ENCODE data around the gene C2orf69.
A peak's percentile ranks its signal among the peaks of the same experiment; 100 is the strongest.
"Not testable (repeated sequence)": the region's sequence is repeated elsewhere in the genome, so short reads cannot be mapped to it uniquely, and the experiment has no call there.

The C2orf69 gene

DNA sequence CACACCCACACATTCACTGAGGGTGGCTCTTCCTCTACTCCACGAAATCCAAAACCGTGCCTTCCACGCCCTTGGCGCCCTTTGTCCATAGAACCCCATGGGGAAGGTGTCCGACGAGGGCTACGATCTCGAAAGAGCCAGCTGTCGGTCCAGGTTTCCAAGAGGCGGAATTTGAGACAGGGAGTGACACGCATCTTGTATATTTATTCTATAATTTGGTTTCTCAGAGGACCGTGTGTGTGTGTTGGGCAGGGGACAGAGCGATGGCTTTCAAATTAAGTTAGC, 726 bp downstream of the C2orf69 start:
- intact Hi-C loops (cut with DNase I) = no loop called here
- no peak for DNase-seq

DNA sequence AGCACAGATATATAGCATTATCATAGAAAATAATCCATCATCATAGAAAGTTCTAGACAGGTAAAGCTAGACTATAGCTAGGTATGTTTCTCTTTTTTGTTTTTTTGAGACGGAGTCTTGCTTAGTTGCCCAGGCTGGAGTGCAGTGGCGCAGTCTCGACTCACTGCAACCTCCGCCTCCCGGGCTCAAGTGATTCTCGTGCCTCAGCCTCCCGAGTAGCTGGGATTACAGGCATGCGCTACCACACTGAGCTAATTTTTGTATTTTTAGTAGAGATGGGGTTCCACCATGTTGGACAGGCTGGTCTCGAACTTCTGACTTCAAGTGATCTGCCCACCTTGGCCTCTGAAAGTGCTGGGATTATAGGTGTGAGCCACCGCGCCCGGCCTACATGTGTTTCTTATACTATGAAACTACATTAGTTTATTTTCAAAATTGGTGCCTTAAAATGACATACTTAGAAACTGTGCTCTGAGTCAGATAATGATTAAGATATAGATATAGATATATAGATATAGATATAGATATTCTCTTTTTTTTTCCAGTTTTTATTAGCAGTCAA, 1.5 kb downstream of the C2orf69 start:
- intact Hi-C loops (cut with DNase I); DNase-seq: not testable (repeated sequence)

DNA sequence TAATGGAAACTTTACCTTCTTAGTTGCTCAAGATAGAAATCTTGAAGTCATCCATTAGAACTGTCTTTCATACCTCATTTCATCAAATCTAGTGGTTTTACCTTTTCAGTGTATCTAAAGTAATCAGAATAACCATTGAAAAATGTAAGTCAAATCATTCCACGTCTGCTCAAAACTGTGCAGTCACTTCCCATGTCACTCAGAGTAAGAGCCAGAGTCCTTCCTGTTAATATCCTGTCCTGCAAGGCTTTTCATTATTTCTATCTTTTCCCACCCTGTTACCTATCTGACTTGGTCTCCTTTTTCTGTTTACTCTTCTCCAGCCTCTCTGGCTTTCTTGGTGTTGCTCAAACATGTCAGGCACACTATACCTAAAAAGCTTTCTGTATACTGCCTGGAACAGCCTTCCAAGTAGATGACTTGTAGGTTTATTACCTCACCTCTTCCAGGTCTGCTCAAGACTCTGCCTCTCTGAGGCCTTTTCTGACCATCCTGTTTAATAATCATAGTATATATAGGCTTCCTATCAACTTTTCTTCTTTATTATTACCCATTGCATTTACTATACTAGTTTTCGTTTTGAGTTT, 3.4 kb downstream of the C2orf69 start:
- intact Hi-C loops (cut with DNase I) = no loop called here
- DNase-seq = no peak

DNA sequence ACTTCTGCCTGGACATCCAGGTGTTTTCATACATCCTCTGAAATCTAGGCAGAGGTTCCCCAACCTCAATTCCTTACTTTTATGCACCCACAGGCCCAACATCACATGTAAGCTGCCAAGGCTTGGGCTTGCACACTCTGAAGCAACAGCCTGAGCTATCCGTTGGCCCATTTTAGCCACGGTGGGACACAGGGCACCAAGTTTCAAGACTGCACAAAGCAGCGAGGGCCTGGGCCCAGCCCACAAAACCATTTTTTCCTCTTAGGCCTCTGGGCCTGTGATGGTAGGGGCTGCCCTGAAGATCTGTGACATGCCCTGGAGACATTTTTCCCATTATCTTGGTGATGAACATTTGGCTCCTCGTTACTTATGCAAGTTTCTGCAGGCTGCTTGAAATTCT, 5.9 kb downstream of the C2orf69 start:
- DNase-seq = no peak
- intact Hi-C loops (cut with DNase I) = no loop called here

DNA sequence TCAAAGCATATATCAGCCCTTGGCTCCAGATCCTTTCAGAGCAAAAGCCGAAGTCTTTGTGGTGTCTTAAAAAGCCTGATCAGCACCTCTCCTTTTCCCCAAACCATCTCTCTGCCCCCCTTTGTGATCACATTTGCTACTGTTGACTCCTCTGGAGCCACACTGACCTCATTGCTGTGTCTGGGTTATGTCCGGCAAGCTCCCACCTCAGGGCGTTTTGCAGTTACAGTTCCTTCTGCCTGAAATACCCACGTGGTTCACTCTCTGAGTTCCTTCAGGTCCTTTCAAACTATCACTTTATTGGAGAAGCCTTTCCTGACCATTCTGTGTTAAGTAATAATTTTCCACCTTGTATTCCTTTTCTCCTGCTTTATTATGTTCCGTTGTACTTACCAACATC, 11.8 kb downstream of the C2orf69 start:
- intact Hi-C loops (cut with DNase I) = no loop called here

DNA sequence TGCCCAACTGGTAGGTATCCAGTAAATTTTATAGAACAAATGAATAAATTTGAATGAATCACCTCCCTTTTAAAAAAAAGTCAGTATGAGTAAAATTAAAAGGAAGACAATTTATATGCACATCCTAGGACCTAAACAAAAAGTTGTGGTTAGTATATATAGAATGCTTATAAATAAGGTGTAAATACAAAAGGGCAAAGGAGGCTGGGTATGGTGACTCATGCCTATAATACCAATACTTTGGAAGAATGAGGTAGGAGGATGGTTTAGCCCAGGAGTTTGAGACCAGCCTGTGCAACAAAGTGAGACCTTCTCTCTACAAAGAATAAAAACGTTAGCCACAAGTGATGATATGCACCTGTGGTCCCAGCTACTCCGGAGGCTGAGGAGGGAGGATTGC, 12.8 kb downstream of the C2orf69 start:
- DNase-seq = no peak
- intact Hi-C loops (cut with DNase I) = no loop called here

More for the DNA sequence above, 11.8 kb downstream of the C2orf69 start:
- DNase-seq = peak in 8 of 42 donors; percentile 13 to 54 (median 24)

DNA sequence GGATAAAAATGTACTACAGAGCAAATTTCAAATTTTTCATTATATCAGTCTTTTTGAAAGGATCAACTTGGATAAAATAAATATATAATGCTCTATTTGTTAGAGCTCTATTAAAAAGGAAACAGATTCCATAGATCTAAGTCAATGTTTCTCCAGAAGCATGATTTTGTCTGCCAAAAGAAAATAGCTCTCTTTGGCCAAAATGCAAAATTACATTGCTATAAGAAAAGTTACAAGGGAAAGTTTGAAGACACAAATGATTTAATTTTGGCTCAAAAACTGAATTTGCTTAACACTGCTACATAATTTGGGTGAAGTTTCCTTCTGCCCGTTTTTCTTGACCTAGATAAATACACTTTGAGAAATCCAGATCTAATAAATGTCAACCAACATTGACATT, 15.7 kb downstream of the C2orf69 start:
- DNase-seq = no peak
- intact Hi-C loops (cut with DNase I) = no loop called here

DNA sequence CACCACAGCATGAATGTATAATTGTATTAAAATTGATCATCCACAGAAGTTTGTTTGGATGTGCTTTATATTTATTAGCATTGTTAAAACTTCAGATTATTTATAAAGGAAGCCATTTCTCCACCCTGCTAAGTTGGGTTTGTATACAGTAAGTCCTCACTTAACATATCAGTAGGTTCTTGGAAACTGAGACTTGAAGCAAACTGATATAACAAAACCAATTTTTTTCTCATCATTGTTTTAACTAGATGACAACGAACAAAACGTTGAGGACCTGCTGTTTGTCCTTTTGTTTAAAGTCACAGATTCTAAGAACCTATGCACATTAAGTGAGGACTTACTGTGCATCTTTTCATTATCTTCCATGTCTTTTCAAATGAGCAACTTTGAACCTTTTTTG, 17.1 kb downstream of the C2orf69 start:
- DNase-seq = no peak
- intact Hi-C loops (cut with DNase I) = no loop called here

DNA sequence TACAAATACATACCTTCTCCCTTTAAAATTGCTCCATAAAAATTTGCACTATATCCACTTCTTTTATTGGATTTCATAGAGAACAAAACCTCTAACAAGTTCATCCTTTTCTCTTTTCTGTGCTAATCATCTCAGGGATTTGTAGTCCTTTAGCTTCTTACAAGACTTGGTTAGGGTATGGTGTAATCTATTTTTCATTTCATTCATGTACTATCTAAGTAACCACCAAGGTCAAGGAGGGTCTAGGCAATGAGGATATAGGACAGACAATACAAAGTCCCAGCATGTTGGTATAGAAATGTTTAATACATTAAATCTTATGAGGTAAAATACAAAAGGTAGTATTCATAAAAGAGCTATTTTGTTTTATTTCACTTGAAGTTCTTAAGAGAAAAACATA, 17.5 kb downstream of the C2orf69 start:
- no peak for DNase-seq
- intact Hi-C loops (cut with DNase I) = no loop called here

DNA sequence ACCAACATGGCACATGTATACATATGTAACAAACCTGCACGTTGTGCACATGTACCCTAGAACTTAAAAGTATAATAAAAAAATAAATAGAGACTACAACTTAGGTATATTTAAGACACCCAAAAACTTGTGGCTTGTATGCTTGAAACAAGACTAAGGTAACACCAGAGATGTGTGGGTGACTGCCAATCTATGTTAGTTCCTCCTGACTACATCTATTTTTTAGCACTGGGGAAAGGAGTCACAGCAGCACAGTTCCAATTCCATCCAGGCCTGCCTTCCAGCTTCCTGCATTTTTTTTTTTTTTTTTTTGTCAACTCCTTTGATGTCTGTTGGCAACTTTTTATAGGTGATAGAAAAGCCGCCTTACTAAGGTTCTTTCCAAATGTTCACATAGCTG, 18.2 kb downstream of the C2orf69 start:
- DNase-seq = peak in 11 of 42 donors; percentile 18 to 70 (median 35)
- intact Hi-C loops (cut with DNase I) = no loop called here

DNA sequence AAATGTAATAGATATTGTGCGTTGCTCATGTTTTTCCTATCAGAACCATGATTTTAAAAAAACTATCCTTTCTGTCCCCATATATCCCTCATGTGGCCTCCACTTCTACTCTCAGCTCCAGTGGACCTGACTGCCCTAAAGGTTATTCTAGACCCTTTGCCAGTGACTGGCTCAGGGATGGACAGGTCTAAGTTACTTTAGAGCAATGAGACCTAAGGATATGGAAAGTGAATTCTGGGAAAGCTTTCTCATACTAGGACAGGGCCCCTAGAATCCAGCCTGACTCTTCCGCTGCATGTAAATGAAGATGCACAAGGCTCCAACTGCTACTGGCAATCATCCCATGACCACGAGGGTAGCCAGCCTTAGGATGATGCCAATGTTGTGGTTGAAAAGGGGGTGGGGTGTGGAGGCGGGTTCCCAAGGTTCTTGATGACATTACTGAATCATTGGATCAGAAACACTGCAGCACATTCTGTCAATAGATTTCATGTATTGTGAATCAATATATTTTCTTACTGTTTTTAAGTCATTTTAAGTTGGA, 21.3 kb downstream of the C2orf69 start:
- intact Hi-C loops (cut with DNase I) = no loop called here
- DNase-seq = peak; percentile 36 to 95 (median 86)

DNA sequence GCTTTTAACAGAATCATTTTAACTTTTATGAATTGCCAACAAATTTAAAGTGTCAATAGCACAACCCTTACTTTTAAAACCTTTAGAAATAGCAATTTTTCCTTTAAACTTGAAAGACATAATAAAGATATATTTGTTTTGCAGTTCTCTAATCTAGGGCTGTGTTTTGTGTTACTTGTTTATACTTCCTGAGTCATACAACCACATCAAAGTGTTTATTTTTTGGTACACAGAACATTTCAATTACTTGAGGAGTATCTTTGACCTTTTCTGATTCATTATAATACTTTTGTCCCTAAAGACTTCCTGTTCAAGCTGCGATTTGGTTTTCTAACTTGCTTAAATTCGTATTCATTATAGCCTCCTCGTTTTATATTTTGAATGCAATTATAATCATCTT, 22.4 kb downstream of the C2orf69 start:
- no peak for DNase-seq
- intact Hi-C loops (cut with DNase I) = no loop called here

DNA sequence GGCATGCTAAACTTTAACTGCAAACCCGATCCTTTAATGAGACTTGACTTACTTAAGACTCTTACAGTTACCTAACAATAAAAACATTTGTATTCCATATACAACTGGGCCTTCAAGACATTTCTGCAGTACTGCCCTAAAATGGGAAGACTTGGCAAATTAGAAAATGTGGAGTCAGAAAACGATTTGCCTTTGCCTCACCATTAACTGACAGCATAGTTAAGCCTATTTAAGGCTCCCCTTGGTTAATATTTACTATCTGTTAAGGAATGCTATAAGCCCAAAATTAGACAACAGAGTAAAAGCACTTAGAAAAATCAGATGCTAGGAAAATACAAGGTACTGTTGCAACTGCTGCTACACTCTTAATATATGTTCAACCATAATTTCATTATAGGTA, 25.5 kb downstream of the C2orf69 start:
- intact Hi-C loops (cut with DNase I) = no loop called here
- no peak for DNase-seq

DNA sequence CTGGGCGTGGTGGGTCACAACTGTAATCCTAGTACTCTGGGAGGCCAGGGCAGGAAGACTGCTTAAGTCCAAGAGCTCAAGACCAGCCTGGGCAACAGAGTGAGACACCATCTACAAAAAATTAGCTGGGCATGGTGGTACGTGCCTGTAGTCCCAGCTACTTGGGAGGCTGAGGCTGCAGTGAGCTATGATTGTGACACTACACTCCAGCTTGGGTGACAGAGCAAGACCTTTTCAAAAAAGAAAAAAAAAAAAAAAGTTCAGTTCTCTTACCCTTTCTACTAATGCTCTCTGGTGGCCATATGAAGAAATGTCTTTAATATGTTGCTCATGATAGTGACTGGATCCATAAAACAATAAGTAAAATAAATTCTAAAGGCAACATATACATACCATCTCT, 29.3 kb downstream of the C2orf69 start:
- DNase-seq = no peak
- intact Hi-C loops (cut with DNase I) = no loop called here

DNA sequence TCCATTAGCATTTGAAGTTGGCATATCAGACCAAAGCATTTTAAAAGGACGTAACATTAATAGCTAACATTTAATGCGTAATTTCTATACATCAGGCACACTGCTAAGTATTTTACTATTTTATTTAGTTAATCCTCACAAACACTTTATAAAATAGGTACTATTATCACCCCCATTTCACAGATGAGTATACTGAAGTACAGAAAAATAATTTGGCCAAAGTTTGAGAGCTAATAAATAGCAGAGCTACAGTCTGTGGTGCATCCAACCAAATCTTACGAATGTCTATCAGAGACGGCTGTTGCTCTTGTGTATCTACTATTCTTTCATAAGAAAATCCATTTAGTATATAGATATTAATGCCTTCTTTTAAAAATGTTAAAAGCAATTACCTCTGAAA, 32.3 kb downstream of the C2orf69 start:
- intact Hi-C loops (cut with DNase I) = no loop called here

DNA sequence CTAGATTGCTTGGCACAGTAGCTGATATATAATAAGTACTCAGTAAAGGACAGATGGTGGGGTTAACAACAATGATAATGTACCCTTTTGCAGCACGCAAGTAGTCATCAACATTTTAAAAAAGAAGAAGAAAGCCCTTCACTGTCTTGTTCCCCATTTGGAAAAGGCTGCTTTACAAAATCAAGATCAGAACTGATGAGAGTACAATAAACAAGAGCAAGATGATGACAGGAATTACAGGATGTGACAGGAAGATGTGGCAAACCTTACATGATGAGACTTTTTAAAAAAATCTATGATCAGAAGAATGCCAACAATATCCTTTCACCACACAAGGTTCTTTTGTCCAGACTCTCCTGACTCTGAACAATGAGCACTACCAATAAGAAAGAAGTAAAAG, 35.1 kb downstream of the C2orf69 start:
- intact Hi-C loops (cut with DNase I) = no loop called here

More for the DNA sequence above, 32.3 kb downstream of the C2orf69 start:
- DNase-seq = no peak

DNA sequence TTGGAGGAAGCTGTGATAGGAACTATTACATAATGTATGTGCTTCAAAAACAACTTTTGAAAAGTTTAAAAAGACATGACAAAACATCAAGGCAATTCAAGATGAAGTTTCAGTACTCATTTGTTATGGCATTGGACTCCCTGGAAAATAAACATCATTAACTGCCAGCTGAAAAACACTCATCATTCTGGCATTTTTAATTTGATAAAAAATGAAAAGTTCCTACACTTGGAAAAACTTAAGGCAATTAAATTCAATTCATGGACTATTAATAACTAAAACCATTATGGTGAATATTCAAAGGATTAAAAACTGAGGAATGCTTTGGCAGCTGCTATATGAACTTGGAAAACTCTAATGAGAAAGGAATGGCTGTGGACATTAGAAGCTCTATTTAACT, 35.7 kb downstream of the C2orf69 start:
- intact Hi-C loops (cut with DNase I) = no loop called here

More for the DNA sequence above, 35.1 kb downstream of the C2orf69 start:
- DNase-seq = no peak

DNA sequence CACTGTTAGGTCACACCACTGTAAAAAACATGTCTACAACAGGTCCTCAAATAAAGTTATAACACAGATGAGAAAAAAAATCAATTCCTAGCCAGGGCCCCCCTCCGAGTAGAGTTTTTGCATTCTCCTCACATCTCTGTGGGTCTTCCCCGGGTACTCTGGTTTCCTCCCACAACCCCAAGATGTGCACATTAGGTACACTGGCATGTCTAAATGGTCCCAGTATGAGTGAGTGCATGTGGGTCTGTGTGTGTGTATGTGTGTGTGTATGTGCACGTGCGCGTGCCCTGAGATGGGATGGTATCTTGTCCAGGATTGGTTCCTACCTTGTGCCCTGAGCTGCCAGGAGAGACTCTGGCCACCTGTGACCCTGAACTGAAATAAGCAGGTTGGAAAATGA, 39.3 kb downstream of the C2orf69 start:
- DNase-seq = no peak
- intact Hi-C loops (cut with DNase I) = no loop called here

More for the DNA sequence above, 35.7 kb downstream of the C2orf69 start:
- no peak for DNase-seq

DNA sequence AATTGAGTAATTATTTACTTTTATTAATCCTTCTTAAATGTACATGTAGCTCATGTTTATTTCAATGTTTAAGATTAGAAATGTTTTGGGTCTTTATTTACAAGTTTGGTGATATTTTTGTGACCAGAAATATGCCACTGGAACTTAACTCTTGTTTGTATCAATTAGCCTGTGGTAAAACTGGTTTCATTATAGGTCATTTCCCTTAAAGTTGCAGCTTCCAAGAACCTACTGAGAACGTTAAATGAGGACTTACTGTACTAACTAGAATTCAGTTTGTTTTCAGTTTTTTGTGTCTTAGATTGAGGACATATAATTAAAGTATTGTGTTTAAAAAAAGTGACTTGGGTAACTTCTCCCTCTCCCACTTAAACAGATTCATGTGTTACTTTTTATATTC, 39.9 kb downstream of the C2orf69 start:
- intact Hi-C loops (cut with DNase I) = no loop called here

DNA sequence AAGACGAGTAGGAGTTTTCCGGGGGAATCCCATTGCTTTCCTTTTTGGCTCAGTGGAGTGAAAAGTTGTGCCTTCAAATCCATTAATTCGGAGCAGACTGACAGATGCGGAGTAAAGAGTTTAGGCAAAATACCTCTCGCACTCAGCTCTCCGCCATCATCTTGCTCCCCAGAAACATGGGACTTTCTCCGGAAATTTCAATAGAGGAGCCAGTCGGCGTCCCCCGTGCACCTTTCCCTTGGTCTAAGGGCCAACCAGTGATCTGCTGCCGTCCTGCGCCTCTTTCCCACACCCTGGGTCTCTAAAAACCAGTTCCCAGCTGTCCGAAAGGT, 43.9 kb downstream of the C2orf69 start:
- DNase-seq = no peak
- intact Hi-C loops (cut with DNase I) = no loop called here

More for the DNA sequence above, 39.9 kb downstream of the C2orf69 start:
- DNase-seq = no peak

DNA sequence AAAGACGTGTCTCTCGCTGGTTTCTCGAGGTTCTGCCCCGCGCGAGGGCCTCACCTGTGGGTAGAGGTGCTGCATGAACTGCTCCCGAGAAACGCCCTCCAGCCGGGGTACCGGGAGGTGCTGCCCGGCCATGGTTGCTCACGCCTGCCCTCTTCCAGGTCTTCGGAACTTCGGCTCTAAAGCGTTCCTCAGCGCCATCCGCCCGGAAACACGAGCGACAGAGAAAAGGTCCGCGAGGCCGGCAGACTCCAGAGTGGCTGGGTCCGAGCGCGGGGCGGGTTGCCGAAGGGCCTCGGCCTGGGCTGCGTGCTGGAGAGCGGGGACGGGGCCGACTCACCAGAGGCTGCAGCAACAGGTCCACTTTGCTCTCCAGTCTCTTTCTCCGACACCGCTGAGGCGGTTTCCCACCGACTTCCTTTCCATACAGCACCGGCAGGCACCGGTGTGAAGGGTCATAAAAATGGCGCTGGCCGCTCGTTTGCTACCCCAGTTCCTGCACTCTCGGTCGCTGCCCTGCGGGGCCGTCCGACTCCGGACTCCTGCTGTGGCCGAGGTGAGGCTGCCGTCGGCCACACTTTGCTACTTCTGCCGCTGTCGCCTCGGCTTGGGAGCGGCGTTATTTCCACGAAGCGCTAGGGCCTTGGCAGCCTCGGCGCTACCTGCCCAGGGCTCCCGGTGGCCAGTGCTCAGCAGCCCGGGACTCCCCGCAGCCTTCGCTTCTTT, 44.4 kb downstream of the C2orf69 start, which contains the start of the genes MAIP1 and TYW5:
Gene MAIP1 (plus strand): TSS at position 244 of the 723 bp plus-strand sequence. CDS start 217 bp downstream, at position 461.
Gene TYW5 (minus strand): TSS at position 153 of the 723 bp plus-strand sequence. CDS start 21 bp downstream, at position 132.
- DNase-seq = peak; percentile 72 to 96 (median 90)
- intact Hi-C loops (cut with DNase I) = no loop called here
